ENCODE measurements around the gene ADPRHL1. TPM values are rescaled to one million over a fixed set of nuclear protein-coding genes. Genes with fewer than 3 reads are reported as not detected.

Gene ADPRHL1
- total RNA-seq, 1 donor from 2014 or later: 0.62 TPM

GRCh38 chr13:113410472-113411201, 42.7 kb downstream of the ADPRHL1 start:
- H3K27ac Mint-ChIP-seq: no peak overlapping the region
- intact Hi-C loops (cut with micrococcal nuclease): no loop called here
- no peak for DNase-seq (ENCODE audit: low spot score)
- no peak overlapping the region for H3K4me3 Mint-ChIP-seq
- H3K27me3 Mint-ChIP-seq (ENCODE audit: insufficient read depth): no peaks in the 10 kb centered on the region
- no peaks in the 10 kb centered on the region for H3K4me1 Mint-ChIP-seq (ENCODE audit: low read depth)
- H3K36me3 Mint-ChIP-seq (ENCODE audit: low read depth): no peaks in the 10 kb centered on the region
- H3K9me3 Mint-ChIP-seq: no peaks in the 10 kb centered on the region

- Mint-ChIP-seq H3K27me3 (ENCODE audit: insufficient read depth) (no peaks in the 10 kb centered on the region), H3K4me1 (ENCODE audit: low read depth) (no peaks in the 10 kb centered on the region), H3K27ac (no peak overlapping the region), H3K36me3 (ENCODE audit: low read depth) (no peaks in the 10 kb centered on the region), H3K4me3 (no peak overlapping the region), H3K9me3 (no peaks in the 10 kb centered on the region)
- intact Hi-C loops (cut with micrococcal nuclease): no loop called here
- no peak for DNase-seq (ENCODE audit: low spot score)
Measured at GRCh38 chr13:113408562-113408961, 44.7 kb downstream of the ADPRHL1 start.

- intact Hi-C loops (cut with micrococcal nuclease): no loop called here
- no peak overlapping the region for H3K27ac Mint-ChIP-seq
- DNase-seq (ENCODE audit: low spot score): no peak
- no peaks in the 10 kb centered on the region for H3K9me3 Mint-ChIP-seq
- no peaks in the 10 kb centered on the region for H3K36me3 Mint-ChIP-seq (ENCODE audit: low read depth)
- no peak overlapping the region for H3K4me3 Mint-ChIP-seq
- no peaks in the 10 kb centered on the region for H3K4me1 Mint-ChIP-seq (ENCODE audit: low read depth)
- H3K27me3 Mint-ChIP-seq (ENCODE audit: insufficient read depth): no peaks in the 10 kb centered on the region
Measured at GRCh38 chr13:113407531-113408393, 45.5 kb downstream of the ADPRHL1 start.

- no peaks in the 10 kb centered on the region for H3K36me3 Mint-ChIP-seq (ENCODE audit: low read depth)
Measured at GRCh38 chr13:113407103-113407530, 46.2 kb downstream of the ADPRHL1 start.

GRCh38 chr13:113406321-113407102, 46.8 kb downstream of the ADPRHL1 start:
- no peak overlapping the region for H3K27ac Mint-ChIP-seq
- H3K4me3 Mint-ChIP-seq: no peak overlapping the region
- DNase-seq (ENCODE audit: low spot score): no peak
- no peaks in the 10 kb centered on the region for H3K9me3 Mint-ChIP-seq
- no peaks in the 10 kb centered on the region for H3K36me3 Mint-ChIP-seq (ENCODE audit: low read depth)
- intact Hi-C loops (cut with micrococcal nuclease): no loop called here
- no peaks in the 10 kb centered on the region for H3K4me1 Mint-ChIP-seq (ENCODE audit: low read depth)
- no peaks in the 10 kb centered on the region for H3K27me3 Mint-ChIP-seq (ENCODE audit: insufficient read depth)

More at GRCh38 chr13:113407103-113407530, 46.2 kb downstream of the ADPRHL1 start:
- Mint-ChIP-seq H3K4me1 (ENCODE audit: low read depth) (no peaks in the 10 kb centered on the region), H3K9me3 (no peaks in the 10 kb centered on the region), H3K27me3 (ENCODE audit: insufficient read depth) (no peaks in the 10 kb centered on the region), H3K27ac (no peak overlapping the region), H3K4me3 (no peak overlapping the region)
- DNase-seq (ENCODE audit: low spot score): no peak
- intact Hi-C loops (cut with micrococcal nuclease): no loop called here

GRCh38 chr13:113405481-113406300, 47.6 kb downstream of the ADPRHL1 start:
- intact Hi-C loops (cut with micrococcal nuclease): no loop called here
- no peaks in the 10 kb centered on the region for H3K36me3 Mint-ChIP-seq (ENCODE audit: low read depth)
- no peak for DNase-seq (ENCODE audit: low spot score)
- no peaks in the 10 kb centered on the region for H3K9me3 Mint-ChIP-seq
- no peaks in the 10 kb centered on the region for H3K27me3 Mint-ChIP-seq (ENCODE audit: insufficient read depth)
- H3K27ac Mint-ChIP-seq: no peak overlapping the region
- no peaks in the 10 kb centered on the region for H3K4me1 Mint-ChIP-seq (ENCODE audit: low read depth)
- no peak overlapping the region for H3K4me3 Mint-ChIP-seq

GRCh38 chr13:113404723-113405471, 48.4 kb downstream of the ADPRHL1 start:
- Mint-ChIP-seq H3K27me3 (ENCODE audit: insufficient read depth) (no peaks in the 10 kb centered on the region), H3K36me3 (ENCODE audit: low read depth) (no peaks in the 10 kb centered on the region), H3K4me1 (ENCODE audit: low read depth) (no peaks in the 10 kb centered on the region), H3K4me3 (no peak overlapping the region), H3K27ac (no peak overlapping the region), H3K9me3 (no peaks in the 10 kb centered on the region)
- intact Hi-C loops (cut with micrococcal nuclease): no loop called here
- no peak for DNase-seq (ENCODE audit: low spot score)

- intact Hi-C loops (cut with micrococcal nuclease): no loop called here
- H3K36me3 Mint-ChIP-seq (ENCODE audit: low read depth): no peaks in the 10 kb centered on the region
- H3K4me3 Mint-ChIP-seq: no peak overlapping the region
- no peaks in the 10 kb centered on the region for H3K27me3 Mint-ChIP-seq (ENCODE audit: insufficient read depth)
- H3K4me1 Mint-ChIP-seq (ENCODE audit: low read depth): no peaks in the 10 kb centered on the region
- no peaks in the 10 kb centered on the region for H3K9me3 Mint-ChIP-seq
- no peak overlapping the region for H3K27ac Mint-ChIP-seq
- no peak for DNase-seq (ENCODE audit: low spot score)
Measured at GRCh38 chr13:113404366-113404722, 48.9 kb downstream of the ADPRHL1 start.

GRCh38 chr13:113403255-113404104, 49.8 kb downstream of the ADPRHL1 start:
- Mint-ChIP-seq H3K4me1 (ENCODE audit: low read depth) (no peaks in the 10 kb centered on the region), H3K36me3 (ENCODE audit: low read depth) (no peaks in the 10 kb centered on the region), H3K27me3 (ENCODE audit: insufficient read depth) (no peaks in the 10 kb centered on the region), H3K4me3 (no peak overlapping the region), H3K27ac (no peak overlapping the region), H3K9me3 (no peaks in the 10 kb centered on the region)
- intact Hi-C loops (cut with micrococcal nuclease): no loop called here
- DNase-seq (ENCODE audit: low spot score): no peak

GRCh38 chr13:113402471-113403254, 50.6 kb downstream of the ADPRHL1 start:
- H3K4me1 Mint-ChIP-seq (ENCODE audit: low read depth): no peaks in the 10 kb centered on the region
- no peaks in the 10 kb centered on the region for H3K9me3 Mint-ChIP-seq
- H3K36me3 Mint-ChIP-seq (ENCODE audit: low read depth): no peaks in the 10 kb centered on the region
- H3K27ac Mint-ChIP-seq: no peak overlapping the region
- no peak for DNase-seq (ENCODE audit: low spot score)
- intact Hi-C loops (cut with micrococcal nuclease): no loop called here
- H3K27me3 Mint-ChIP-seq (ENCODE audit: insufficient read depth): no peaks in the 10 kb centered on the region
- no peak overlapping the region for H3K4me3 Mint-ChIP-seq

All from activated T-helper 1 cell treated with anti-CD3 and anti-CD28 coated beads, Interleukin-12 subunit alpha, Interleukin-12 subunit beta, Interleukin-2, Interleukin-4 antibody, amounts not matched to agents 30 ng/mL and 10 ng/mL and 1 ng/mL, durations not matched to agents 14 hours and 24 hours and 36 hours (primary cell).